Thyroid gland (tissue), 4 donors: Measurements from ENCODE around the gene TMEM212. TPM values are rescaled to one million over a fixed set of nuclear protein-coding genes. Genes with fewer than 3 reads are reported as not detected.

Source experiments
- DNase-seq, 2 donors: peaks; one replicate each; pipeline ENCODE4 v3.0.0-alpha.2; 2019
- H3K27ac ChIP-seq, 3 donors: fragments of 200-600 bp; sonication (generic); 1 replicate in 2 of 3; 2 replicates in 1 of 3; pipeline ENCODE4 v1.5.1; 2016 to 2019; ENCODE audit warnings: mild to moderate bottlenecking in 1 of 3, moderate library complexity in 1 of 3
- H3K27me3 ChIP-seq: fragments of 200-600 bp; sonication (generic); one replicate; pipeline ENCODE4 v1.5.1; 2019
- H3K36me3 ChIP-seq, 2 donors: fragments of 200-600 bp; sonication (generic); one replicate each; pipeline ENCODE4 v1.5.1; 2016 to 2019
- H3K4me1 ChIP-seq, 2 donors: fragments of 200-600 bp; sonication (generic); one replicate each; pipeline ENCODE4 v1.5.1; 2017 to 2019
- H3K4me3 ChIP-seq, 3 donors: fragments of 200-600 bp; sonication (generic); replicated peaks in 1 of 3; 1 replicate in 2 of 3; 2 replicates in 1 of 3; pipeline ENCODE4 v1.5.1; 2016; ENCODE audit warnings: mild to moderate bottlenecking in 1 of 3
- H3K9me3 ChIP-seq: fragments of 200-600 bp; sonication (generic); one replicate; pipeline ENCODE4 v1.5.1; 2017
- CTCF ChIP-seq, 6 experiments: fragments of 200-600 bp in 3 of 6; fragments of 450-650 bp in 3 of 6; sonication (generic) in 3 of 6; IDR thresholded peaks; one replicate each; pipeline ENCODE4 v1.5.1; 2016 to 2019; ENCODE audit warnings: antibody characterized with exemption in 6 of 6, mild to moderate bottlenecking in 2 of 6, inconsistent platforms in 1 of 6, moderate library complexity in 1 of 6
- POLR2A ChIP-seq, 2 donors: fragments of 450-650 bp; IDR thresholded peaks; one replicate each; pipeline ENCODE4 v1.6.1; 2017; ENCODE audit warnings: antibody characterized with exemption in 2 of 2, mild to moderate bottlenecking in 2 of 2, moderate library complexity in 1 of 2
- WGBS, 2 donors: methylation state at CpG; one replicate each; pipeline ENCODE4 v1.1.5; 2017; 5-methylcytosine and 5-hydroxymethylcytosine counted together
- intact Hi-C: fragments of 100-400 bp; cut with DNase I; formaldehyde crosslinking; loops from one replicate; pipeline ENCODE4 v1.15.1; 2023
- total RNA-seq, 4 donors: library from RNA; depleted of rRNA; stranded (reverse); fragments of >200 nt; gene quantifications; one replicate each; pipeline ENCODE4 v1.2.3, GENCODE V29; 2016

The TMEM212 gene
- total RNA-seq, 4 donors from 2014 or later = not detected

GRCh38 chr3:171881251-171881650, 38.1 kb downstream of the TMEM212 start:
- Histone ChIP-seq H3K4me1 (peaks cover 17 to 26% of the 10 kb centered on the region in 2 donors), H3K27ac (no peak overlapping the region), H3K4me3 (no peak overlapping the region), H3K27me3 (no peaks in the 10 kb centered on the region), H3K9me3 (no peaks in the 10 kb centered on the region), H3K36me3 (no peaks in the 10 kb centered on the region)
- intact Hi-C loops = no loop called here
- no peak for DNase-seq
- 94 to 96% methylated on average over 3 of the region's 3 CpGs for WGBS, 2 donors
- TF ChIP-seq POLR2A (IDR thresholded peaks at IDR 0.05) (no peak), CTCF (IDR thresholded peaks at IDR 0.05) (no peak)

GRCh38 chr3:171883257-171883892, 40.2 kb downstream of the TMEM212 start:
- no peak for DNase-seq
- H3K36me3 ChIP-seq = no peaks in the 10 kb centered on the region
- no peaks in the 10 kb centered on the region for H3K9me3 ChIP-seq
- peaks cover 12 to 16% of the 10 kb centered on the region in 2 donors for H3K4me1 ChIP-seq
- H3K27ac ChIP-seq = no peak overlapping the region
- no peak overlapping the region for H3K4me3 ChIP-seq
- TF ChIP-seq CTCF (IDR thresholded peaks at IDR 0.05) (no peak), POLR2A (IDR thresholded peaks at IDR 0.05) (no peak)
- H3K27me3 ChIP-seq = no peaks in the 10 kb centered on the region
- WGBS, 2 donors = 94 to 97% methylated on average over 3 of the region's 3 CpGs
- intact Hi-C loops = no loop called here

GRCh38 chr3:171883893-171884279, 40.7 kb downstream of the TMEM212 start:
- intact Hi-C loops = no loop called here
- TF ChIP-seq CTCF (IDR thresholded peaks at IDR 0.05) (no peak), POLR2A (IDR thresholded peaks at IDR 0.05) (no peak)
- WGBS, 2 donors = 81 to 90% methylated on average over 6 of the region's 6 CpGs
- Histone ChIP-seq H3K27me3 (no peaks in the 10 kb centered on the region), H3K9me3 (no peaks in the 10 kb centered on the region), H3K27ac (no peak overlapping the region), H3K4me3 (no peak overlapping the region), H3K4me1 (peaks cover 10% of the 10 kb centered on the region in 2 donors), H3K36me3 (no peaks in the 10 kb centered on the region)
- DNase-seq = no peak

- no peak for TF ChIP-seq POLR2A (IDR thresholded peaks at IDR 0.05)
- no peak for TF ChIP-seq CTCF (IDR thresholded peaks at IDR 0.05)
These were observed 45.3 kb downstream of the TMEM212 start for GRCh38 chr3:171888466-171888865.

GRCh38 chr3:171890398-171890797, 47.2 kb downstream of the TMEM212 start:
- TF ChIP-seq POLR2A (IDR thresholded peaks at IDR 0.05) = no peak
- no peak for TF ChIP-seq CTCF (IDR thresholded peaks at IDR 0.05)
- WGBS, 2 donors = 63 to 85% methylated on average over 2 of the region's 2 CpGs
- H3K36me3 ChIP-seq = no peaks in the 10 kb centered on the region
- no peaks in the 10 kb centered on the region for H3K4me1 ChIP-seq
- DNase-seq = no peak
- no peak overlapping the region for H3K4me3 ChIP-seq
- H3K27ac ChIP-seq = no peak overlapping the region
- H3K9me3 ChIP-seq = no peaks in the 10 kb centered on the region
- no peaks in the 10 kb centered on the region for H3K27me3 ChIP-seq
- intact Hi-C loops = no loop called here

More at GRCh38 chr3:171888466-171888865, 45.3 kb downstream of the TMEM212 start:
- Histone ChIP-seq H3K4me3 (no peak overlapping the region), H3K27ac (no peak overlapping the region), H3K4me1 (no peaks in the 10 kb centered on the region), H3K36me3 (no peaks in the 10 kb centered on the region), H3K27me3 (no peaks in the 10 kb centered on the region), H3K9me3 (no peaks in the 10 kb centered on the region)
- intact Hi-C loops = no loop called here
- 94 to 95% methylated on average over 2 of the region's 2 CpGs for WGBS, 2 donors
- DNase-seq = no peak
